ENCODE results near the gene TMEM239.

DNA sequence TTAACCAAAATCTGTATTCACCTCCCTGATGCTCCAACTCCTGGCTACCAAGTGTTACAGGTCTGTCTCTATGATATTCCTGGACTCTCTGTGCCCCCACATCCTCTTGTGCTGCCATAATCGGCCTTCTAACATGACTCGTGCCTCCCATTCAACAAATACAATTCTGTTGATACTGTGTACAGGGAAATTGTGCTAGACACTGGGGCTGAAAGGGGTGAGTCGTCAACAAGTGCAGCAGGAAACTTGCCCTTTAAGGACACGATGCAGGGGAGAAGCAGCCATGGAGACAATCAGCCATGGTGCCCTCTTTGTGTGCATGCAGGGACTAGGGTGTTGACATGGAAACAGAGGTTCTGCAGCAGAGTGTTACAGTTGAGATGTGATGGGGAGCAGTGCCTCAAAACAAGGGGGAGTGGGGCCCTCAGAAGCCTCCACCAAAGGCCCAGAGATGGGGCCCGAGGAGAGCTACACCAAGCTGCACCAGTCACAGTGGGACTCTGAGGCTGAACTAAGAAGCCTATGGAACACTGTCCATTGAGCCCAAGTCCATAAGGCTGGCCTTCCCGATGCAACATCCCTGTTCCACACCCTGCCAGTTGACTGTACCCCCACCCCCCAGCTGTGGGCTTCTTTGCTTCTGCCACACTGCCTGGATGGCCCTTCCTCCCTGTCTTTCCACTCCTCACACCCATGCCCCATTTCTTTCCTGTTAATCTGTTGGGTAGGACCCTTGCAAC is 21.2 kb downstream of the TMEM239 start:
- TF ChIP-seq GATA2 (IDR thresholded peaks at IDR 0.05; ENCODE audit: low read depth, low read length) (no peak), GATA3 (IDR thresholded peaks at IDR 0.05; ENCODE audit: low read depth, low read length) (no peak)
